Retinal pigment epithelial cell (primary cell): ENCODE measurements around the gene OAS1.

Experiments
- DNase-seq: peaks from one replicate; pipeline ENCODE4 v3.0.0-alpha.2; 2010; ENCODE audit warnings: low read depth
- H3K4me3 ChIP-seq: 2 replicates; pipeline ENCODE4 v1.5.1; 2011; ENCODE audit warnings: mild to moderate bottlenecking, low read length, control low read depth, moderate library complexity
- CTCF ChIP-seq: conservative IDR thresholded peaks from 2 replicates; pipeline ENCODE4 v1.5.1; 2011; ENCODE audit warnings: low read depth, low read length, control low read depth, inconsistent platforms

OAS1 gene

GRCh38 chr12:112898380-112898779 is 8.4 kb upstream of the OAS1 start:
- DNase-seq, result no peak
- TF ChIP-seq CTCF, result no peak
- no peak overlapping the region for H3K4me3 ChIP-seq

GRCh38 chr12:112900298-112901145 is 6.2 kb upstream of the OAS1 start:
- TF ChIP-seq CTCF, result peak; percentile 77
- DNase-seq, result no peak
- H3K4me3 ChIP-seq, result no peak overlapping the region

GRCh38 chr12:112901271-112901670 is 5.5 kb upstream of the OAS1 start:
- no peak for DNase-seq
- no peak for TF ChIP-seq CTCF
- no peak overlapping the region for H3K4me3 ChIP-seq

- no peak for TF ChIP-seq CTCF
- H3K4me3 ChIP-seq, result no peak overlapping the region
- no peak for DNase-seq
Observed at GRCh38 chr12:112904571-112904970, 2.2 kb upstream of the OAS1 start.

GRCh38 chr12:112905451-112906089 is 1.2 kb upstream of the OAS1 start:
- no peak for TF ChIP-seq CTCF
- H3K4me3 ChIP-seq, result no peak overlapping the region
- no peak for DNase-seq

GRCh38 chr12:112907415-112908157 is 824 bp downstream of the OAS1 start:
- no peak for DNase-seq
- H3K4me3 ChIP-seq, result no peak overlapping the region
- TF ChIP-seq CTCF, result no peak
